SK-N-SH (cell line): Measurements from ENCODE around the gene WWOX.

Experiments
- CHD2 ChIP-seq: fragments of 150-350 bp; IDR thresholded peaks from 2 replicates; pipeline ENCODE4 v1.6.1; 2018; ENCODE audit warnings: low read length; ENCODE audit not compliant: partially characterized antibody
- CTCF ChIP-seq: fragments of 200-600 bp; sonication (generic); IDR thresholded peaks from 2 replicates; pipeline ENCODE4 v1.6.1; 2017; ENCODE audit warnings: antibody characterized with exemption, mild to moderate bottlenecking, moderate library complexity
- EP300 ChIP-seq, 2 experiments: IDR thresholded peaks; 2 replicates each; pipeline versions ENCODE4 v1.4.0 to v1.6.1; 2012; ENCODE audit warnings: borderline replicate concordance in 1 of 2, low read depth in 1 of 2, low read length in 1 of 2
- GATA2 ChIP-seq: sonication (generic); formaldehyde crosslinking; IDR thresholded peaks from 2 replicates; pipeline ENCODE4 v1.5.0; 2020; ENCODE audit warnings: mild to moderate bottlenecking, missing genetic modification reagents
- JUND ChIP-seq: IDR thresholded peaks from 2 replicates; pipeline ENCODE4 v1.4.0; 2012
- MAX ChIP-seq: IDR thresholded peaks from 2 replicates; pipeline ENCODE4 v1.4.0; 2012; ENCODE audit warnings: low read depth
- NFIC ChIP-seq: IDR thresholded peaks from 2 replicates; pipeline ENCODE4 v1.4.0; 2012; ENCODE audit warnings: borderline replicate concordance
- POLR2AphosphoS5 ChIP-seq: IDR thresholded peaks from 2 replicates; pipeline ENCODE4 v1.6.1; 2012; ENCODE audit warnings: low read depth, low read length
- RCOR1 ChIP-seq: fragments of 150-350 bp; IDR thresholded peaks from 2 replicates; pipeline ENCODE4 v1.6.1; 2017; ENCODE audit warnings: antibody characterized with exemption, low read length
- REST ChIP-seq: IDR thresholded peaks from 2 replicates; pipeline ENCODE4 v1.6.1; 2012; ENCODE audit warnings: mild to moderate bottlenecking, low read depth, low read length, moderate library complexity
- RXRA ChIP-seq: IDR thresholded peaks from 2 replicates; pipeline ENCODE4 v1.4.0; 2012; ENCODE audit warnings: low read depth, mild to moderate bottlenecking, borderline replicate concordance
- SIN3A ChIP-seq: IDR thresholded peaks from 2 replicates; pipeline ENCODE4 v1.6.1; 2012; ENCODE audit warnings: low read depth, mild to moderate bottlenecking, low read length, moderate library complexity, borderline replicate concordance
- USF2 ChIP-seq: fragments of 150-350 bp; IDR thresholded peaks from 2 replicates; pipeline ENCODE4 v1.6.1; 2017; ENCODE audit warnings: antibody characterized with exemption, low read length, low read depth, borderline replicate concordance
- YY1 ChIP-seq: IDR thresholded peaks from 2 replicates; pipeline ENCODE4 v1.4.0; 2012; ENCODE audit warnings: low read depth, mild to moderate bottlenecking

GRCh38 chr16:78485188-78485916, 385.9 kb downstream of the WWOX start:
- TF ChIP-seq POLR2AphosphoS5: no peak
- no peak for TF ChIP-seq RXRA
- TF ChIP-seq JUND: no peak
- TF ChIP-seq MAX: no peak
- TF ChIP-seq EP300 (IDR thresholded peaks at IDR 0.05; ENCODE audit: borderline replicate concordance in 1 of 2, low read depth in 1 of 2, low read length in 1 of 2): no peak
- no peak for TF ChIP-seq NFIC
- no peak for TF ChIP-seq CTCF
- no peak for TF ChIP-seq YY1
- TF ChIP-seq RCOR1: no peak
- no peak for TF ChIP-seq GATA2 (CRISPR knock-in tag)
- no peak for TF ChIP-seq CHD2
- no peak for TF ChIP-seq USF2
- no peak for TF ChIP-seq SIN3A
- no peak for TF ChIP-seq REST
